HG02623 (cell line): ENCODE measurements around the gene CARS2.
"Not testable (repeated sequence)": the region's sequence is repeated elsewhere in the genome, so short reads cannot be mapped to it uniquely, and the experiment has no call there.

Source experiments
- ATAC-seq: cut with Tn5 transposase; IDR thresholded peaks from one replicate; pipeline ENCODE4 v1.9.1; 2021; ENCODE audit warnings: moderate library complexity; ENCODE audit not compliant: unreplicated experiment

CARS2 gene

DNA sequence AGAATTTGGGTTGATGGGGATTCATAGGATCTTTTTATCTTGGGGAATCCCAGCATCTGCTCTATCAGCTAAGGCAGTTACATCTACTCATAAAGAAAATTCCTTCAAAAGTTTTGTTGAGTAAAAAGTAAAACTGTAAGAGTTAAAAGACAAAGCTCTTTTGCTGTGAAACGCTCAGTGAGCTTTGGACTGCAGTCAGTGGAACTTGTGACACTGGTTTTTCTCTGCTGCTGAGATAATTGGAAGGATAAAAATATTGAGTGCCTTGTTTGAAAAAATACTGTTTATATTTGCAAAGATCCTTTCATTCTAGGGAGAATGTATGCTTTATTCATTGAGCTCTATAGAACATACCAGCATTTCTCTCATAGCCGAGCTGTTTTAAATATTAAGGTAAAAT is 85.3 kb downstream of the CARS2 start:
- no peak for ATAC-seq

DNA sequence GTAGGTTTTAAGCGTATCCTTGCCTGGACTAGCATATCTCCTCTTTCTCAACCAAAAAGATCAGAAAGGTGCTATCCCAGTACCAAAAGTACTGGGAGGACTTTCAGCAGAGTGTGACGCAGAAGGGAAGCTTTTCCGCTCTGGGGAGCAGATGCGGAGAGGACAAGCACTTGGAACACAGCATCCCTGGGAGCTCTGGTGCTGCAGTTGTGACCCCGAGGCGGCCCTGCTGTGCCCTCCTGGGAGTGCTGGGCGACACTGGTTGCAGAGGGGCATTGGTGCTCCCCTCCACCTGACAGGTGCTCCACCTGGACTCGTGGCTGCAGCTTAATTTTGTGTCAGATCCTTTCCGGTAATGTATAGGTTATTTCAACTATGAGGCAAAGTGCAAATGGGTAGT is 87.1 kb downstream of the CARS2 start:
- no peak for ATAC-seq

DNA sequence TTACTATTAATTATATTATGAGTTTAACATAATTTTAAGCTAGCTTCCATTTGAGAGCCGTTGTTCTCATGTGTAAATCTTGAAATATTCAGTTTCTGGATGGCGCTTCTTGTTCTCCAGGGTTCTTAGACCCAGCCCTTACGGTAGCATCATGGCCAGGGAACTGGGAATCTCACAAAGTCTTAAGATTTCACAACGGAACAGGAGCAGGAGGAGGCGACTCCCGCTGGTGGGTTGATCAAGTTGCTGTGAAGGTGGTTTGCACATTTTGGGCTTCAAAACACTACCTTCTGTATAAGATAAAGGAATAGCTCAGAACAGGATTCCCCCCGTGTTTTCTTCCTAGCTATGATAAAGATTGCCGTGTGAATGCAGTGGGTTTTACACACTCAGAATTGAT is 87.7 kb downstream of the CARS2 start:
- no peak for ATAC-seq

DNA sequence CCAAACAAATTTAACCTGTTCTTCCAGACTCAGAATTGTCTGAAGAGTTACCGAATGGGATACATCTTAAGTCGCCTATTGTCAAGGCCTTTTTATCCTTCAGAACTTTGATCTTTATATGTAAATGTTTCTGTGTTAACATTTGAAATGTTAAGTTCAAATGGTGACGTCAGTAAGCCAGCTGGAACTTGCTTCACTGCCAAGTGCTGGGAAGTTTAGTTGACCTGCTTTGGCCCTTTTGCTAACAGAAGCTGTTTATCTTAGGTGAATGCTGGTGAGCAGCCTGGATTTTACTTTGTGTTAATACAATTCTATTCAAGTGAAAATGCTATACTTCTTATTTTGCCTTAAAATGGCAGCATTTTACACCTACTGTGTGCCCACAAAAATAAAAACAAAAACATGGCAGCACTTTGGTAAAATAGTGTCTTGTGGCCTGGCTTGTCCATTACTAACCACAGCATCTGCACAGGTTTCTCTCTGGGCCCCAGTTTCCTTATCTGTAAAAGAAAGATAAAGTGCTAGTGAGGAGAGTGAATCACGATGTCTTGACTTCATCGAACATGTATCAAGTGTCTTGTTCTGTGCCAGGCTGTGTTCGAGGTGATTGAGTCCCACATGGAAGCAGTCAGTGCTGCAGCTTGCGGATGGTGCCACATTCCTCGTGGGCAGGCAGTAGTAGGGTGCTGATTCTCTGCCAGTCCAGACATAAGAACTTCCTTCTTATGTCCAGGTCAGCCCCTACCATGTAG is 88.4 kb downstream of the CARS2 start:
- no peak for ATAC-seq

DNA sequence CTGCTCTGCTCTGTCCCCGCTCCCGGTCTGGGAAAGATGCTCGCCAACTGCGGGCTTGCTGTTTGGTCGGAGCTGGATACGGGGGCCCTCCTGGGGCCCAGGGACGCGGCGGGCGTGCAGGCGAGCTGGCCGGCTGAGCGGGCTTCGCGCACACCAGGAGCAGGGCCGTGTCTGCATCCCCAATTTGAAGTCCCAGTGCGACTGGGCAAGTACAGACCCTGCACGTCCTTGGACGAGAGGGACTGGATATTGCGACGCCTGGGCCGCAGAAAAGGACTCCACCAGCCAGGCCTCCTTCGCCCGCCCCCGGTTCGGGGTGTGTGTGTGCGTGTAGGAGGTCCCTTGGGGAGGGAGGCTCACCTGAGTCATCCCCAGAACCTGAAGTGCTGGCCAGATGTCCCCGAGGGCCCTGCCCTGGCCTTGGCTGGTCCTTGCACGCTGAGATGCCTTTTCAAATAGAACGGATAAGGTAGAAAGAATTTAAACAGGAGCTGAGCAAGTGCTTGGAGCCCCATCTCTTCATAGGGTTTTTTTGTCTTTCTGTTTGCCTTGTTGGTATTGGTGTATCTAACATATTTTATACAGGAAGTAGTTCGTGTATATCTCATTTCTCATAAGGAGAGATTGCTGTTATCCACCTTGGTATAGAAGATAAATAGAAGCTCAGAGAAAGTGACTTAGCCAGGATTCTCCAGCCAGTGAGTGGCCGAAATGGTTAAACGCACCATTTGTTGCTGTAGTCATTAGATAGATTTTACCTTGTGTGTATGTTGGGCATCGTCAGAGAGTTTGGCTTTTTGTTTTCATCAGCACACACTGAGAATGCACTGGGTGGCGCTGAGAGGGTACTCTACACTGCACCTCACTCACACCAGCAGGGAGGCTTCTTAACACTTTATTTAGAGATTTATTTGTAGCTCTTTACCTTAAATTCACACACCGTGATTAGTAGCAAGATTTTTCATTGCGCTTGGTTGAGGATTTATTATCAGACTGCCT is 89.5 kb downstream of the CARS2 start:
- ATAC-seq, result peak; percentile 31

DNA sequence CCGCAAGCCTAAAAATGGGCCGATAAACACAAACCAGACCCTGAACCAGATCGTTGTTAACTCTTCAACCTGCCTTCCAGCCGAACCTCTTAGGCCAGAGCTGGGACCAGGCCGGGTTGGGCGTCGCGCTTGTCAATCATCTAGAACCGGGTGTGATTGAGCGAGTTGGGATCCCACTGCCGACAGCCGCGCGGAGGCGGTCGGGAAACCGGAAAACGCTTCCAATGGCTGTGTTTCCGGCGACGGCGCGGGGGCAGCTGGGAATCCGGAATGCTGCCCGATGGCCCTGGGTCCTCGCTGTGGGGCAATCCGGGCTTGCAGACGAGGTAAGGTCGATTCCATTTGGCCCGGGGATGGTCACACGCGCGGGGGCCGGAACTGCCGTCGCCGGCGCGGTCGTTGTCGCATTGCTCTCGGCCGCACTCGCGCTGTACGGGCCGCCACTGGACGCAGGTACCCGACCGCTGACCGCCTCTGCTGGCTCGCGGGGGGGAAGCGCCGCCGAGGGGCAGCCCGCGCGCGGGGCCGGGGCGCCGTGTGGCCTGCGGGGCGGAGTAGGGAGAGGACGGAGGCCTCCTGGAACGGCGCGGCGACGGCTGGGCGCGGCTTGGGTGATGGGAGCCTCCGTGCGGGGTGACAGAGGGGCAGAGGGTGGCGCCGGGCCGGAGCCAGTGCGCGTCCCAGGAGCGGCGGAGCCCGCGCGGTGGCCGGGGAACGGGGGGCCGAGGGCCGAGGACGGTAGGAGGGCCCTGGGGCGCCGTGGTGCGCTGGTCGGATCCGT is 90.4 kb downstream of the CARS2 start, which contains the start of gene NAXD:
Gene NAXD, plus strand, starts transcription at position 224 of the 781 bp plus-strand sequence. Its CDS starts 57 bp downstream, at position 281.
- peak; percentile 82 for ATAC-seq

DNA sequence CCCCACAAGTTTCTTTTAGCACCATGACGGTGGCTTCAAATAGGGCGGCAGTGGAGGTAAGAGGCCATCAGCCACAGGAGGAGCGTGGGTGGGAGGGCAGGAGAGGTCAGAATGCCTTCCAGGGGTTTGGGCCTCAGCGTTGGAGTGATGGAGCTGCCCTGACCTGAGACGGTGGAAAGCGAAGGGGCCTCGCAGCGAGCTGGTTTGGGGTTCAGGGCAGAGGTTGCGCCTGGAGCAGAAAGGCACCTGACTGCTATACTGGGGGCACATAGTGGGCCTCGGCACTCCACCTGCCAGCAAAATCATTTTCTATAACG is 91.0 kb downstream of the CARS2 start:
- ATAC-seq, result no peak

DNA sequence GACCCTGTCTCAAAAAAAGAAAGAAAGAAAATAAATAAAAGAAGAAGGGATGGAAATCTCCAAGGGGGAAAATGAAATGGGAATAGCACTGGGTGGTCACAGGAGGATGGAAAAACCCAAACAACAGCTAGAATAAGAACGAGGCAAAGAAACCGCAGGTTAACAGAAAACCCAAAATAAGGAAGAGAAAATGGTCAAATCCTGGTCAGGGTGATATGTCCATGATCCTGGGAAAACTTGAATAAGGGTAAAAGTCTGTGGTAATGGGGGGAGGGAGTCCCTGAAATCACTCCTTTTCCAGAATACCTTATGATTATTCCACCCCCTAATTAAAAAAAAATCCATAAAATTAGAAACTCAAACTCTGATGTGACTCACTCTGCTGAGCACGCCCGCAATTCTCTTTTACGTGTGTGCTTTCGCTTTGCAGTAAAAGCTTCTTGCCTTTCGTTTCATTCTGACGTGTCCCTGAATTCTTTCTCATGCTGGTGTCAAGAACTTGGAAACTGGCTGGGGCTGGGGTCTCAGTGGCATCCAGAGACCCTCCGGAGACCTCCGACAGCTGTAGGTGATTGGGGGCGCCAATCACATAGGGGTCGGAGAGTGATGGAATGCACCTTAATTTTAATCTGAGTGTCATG is 94.8 kb downstream of the CARS2 start:
- ATAC-seq, result no peak

DNA sequence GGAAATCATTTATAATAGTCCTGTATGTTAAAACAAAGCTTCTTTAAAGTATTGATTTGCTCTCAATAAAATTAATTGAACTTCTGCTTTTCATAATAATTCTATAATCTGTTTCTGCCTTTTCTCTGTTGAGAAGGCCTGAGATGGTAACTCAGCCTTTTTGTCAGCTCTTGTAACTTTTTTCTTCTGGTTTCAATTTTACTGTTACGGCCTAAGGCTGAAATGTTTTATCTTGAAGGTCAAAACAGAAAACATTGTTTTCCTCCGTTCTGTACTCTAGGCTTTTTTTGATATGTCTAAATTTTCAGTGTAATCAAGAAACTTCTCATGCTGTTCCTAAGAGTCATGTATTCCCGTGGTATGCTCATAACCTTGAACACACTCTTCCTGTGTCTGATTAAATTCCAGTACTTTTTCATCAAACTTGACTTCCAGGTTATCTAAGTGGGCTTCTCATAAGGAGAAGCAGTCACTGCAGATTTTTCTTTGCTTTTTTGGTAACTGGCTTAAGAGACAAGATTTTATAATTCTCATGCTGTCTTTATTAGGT is 98.2 kb downstream of the CARS2 start:
- no peak for ATAC-seq

DNA sequence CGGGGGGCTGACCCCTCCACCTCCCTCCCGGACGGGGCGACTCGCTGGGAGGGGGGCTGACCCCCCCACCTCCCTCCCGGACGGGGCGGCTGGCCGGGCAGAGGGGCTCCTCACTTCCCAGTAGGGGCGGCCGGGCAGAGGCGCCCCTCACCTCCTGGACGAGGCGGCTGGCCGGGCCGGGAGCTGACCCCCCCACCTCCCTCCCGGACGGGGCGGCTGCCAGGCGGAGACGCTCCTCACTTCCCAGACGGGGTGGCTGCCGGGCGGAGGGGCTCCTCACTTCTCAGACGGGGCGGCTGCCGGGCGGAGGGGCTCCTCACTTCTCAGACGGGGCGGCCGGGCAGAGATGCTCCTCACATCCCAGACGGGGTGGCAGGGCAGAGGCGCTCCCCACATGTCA is 99.6 kb downstream of the CARS2 start:
- not testable (repeated sequence) for ATAC-seq

DNA sequence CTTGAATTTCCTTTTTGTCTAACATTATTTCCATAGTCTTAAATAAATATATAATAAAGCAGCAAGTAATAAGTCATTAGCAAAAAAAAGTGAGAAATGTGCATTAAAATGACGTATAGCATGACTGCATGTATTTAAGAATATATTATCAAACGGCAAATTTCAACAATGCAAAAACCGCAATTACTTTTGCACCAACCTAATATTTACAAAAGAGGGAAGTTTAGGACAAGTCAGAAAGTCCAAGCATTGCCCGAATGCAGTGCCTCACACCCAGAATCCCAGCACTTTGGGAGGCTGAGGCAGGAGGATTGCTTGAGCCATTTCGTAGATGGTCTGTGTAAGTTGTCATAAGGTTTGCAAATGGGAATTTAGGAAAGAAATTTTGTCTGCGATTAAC is 100.8 kb downstream of the CARS2 start:
- no peak for ATAC-seq

DNA sequence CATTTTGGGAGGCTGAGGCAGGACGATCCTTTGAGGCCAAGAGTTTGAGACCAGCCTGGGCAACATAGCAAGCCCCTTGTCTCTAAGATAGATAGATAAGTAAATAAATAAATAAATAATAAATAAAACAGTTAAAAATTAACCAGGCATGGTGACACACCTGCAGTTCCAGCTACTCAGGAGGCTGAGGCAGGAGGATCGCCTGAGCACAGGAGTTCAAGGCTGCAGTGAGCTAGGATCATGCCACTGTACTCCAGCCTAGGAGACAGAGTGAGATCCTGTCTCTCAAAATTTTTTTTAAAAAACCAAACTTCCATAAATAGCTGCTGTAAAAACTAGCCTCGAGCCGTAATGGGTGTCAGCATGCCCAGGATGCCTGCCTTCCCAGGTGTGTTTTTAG is 104.9 kb downstream of the CARS2 start:
- no peak for ATAC-seq

DNA sequence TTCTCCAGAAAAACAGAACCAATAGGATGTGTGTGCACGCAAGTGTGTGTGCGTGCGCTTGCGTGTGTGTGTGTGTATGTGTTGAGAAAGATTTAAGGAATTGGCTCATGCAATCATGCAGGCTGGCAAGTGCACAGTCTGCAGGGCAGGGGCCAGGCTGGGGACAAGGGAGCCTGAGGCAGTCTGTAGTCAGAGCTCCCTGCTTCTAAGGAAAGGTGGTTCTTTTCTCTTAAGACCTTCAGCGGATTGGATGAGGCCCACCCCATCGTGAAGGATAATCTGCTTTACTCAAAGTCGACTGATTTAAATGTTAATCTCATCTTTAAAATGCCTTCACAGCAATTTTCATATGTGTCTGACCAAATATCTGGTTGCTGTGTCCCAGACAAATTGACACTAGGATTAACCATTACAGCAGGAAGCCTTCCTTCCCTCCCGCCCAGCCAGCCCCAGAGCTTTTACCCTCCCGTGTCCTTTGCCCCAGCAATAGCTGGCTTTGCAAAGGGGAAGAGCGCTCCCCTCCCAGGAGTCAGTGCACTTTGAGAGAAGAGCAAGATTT is 105.6 kb downstream of the CARS2 start:
- ATAC-seq, result no peak

DNA sequence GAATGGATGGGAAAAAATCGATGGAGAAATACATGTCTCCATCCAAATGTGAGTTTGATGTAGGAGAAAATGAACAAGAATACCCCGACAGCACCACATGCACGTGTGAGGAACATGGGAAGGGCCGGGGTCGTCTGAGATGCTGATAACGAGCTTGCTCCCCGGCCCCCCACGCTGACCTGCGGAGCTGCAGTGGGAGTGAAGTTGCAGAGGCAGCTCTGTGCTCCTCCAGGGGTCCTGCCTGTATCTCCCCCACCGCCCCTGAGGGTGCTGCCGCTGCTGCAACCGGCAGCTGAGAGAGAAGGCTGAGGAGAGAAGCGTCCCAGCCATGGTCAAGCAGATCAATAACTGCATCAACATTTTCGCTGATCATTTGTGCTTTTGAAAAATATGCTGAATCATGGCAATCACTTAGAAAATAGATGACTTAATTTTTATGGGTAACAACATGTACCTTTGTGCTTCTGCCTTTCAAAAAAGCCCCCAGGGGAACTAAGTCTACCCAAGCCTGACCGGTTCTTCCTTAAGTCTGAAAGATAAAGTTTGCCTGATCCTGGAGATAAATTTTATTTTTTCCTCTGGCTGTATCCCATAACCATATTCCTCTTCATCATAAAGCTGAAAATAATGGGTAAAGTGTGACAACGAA is 108.8 kb downstream of the CARS2 start:
- no peak for ATAC-seq

DNA sequence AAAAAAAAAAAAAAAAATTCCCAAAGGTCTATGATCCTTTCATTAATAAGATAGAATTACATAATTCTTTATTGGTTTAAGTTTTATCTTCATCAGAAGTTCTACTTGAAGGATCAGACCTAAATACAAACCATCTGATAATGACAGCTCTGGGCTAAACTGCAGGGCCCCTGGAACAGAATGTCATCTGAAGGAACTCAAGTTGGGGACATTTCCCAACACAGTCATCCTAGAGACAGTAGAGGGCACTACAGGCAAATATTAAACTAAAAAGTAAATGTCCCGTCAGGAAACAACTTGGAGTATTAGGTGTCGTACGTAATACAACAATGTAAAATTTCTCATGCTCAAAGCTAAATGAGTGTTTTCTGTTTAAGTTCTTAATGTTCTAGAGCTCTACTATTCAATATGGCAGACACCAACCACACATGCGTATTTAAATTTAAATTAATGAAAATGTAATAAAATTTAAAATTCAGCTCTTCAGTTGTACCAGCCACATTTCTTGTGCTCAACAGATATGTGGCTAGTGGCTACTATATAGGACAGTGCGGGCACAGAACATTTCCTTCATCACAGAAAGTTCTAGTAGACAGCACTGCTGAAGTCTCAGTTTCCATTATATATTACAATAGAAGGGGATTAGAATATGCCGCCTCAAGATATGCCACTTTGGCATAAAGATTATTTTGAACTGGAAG is 112.3 kb downstream of the CARS2 start:
- ATAC-seq, result no peak

DNA sequence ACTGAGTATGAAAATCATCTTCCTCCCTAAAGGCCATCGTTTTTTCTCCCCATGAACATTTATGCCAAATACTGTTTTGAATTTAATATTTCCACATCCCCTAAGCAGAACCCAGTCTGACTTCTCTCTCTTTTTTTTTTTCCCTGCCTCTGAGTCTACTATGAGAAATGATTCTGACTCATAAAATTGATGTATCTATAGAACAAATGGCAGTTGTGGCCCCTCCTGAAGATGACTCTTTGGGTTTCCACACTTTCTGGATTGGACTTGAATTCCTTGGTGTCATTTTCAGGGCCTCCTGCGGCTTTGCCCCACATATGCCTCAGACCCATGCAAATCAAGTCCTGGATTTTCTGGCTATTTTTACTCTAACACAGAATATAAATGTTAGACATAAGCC is 113.3 kb downstream of the CARS2 start:
- no peak for ATAC-seq
